Lung (tissue), 12 donors: ENCODE measurements around the gene RBM5. TPM values are rescaled to one million over a fixed set of nuclear protein-coding genes. Genes with fewer than 3 reads are reported as not detected.

ENCODE experiments used
- ATAC-seq: fragments of 200-7000 bp; cut with Tn5 transposase; one replicate; pipeline ENCODE4 v1.9.1; 2020; ENCODE audit warnings: moderate number of reproducible peaks; ENCODE audit not compliant: insufficient read depth, low FRiP score
- DNase-seq, 3 donors: peaks; one replicate each; pipeline ENCODE4 v3.0.0-alpha.2; 2013 to 2017
- H3K27ac ChIP-seq, 2 donors: one replicate each; pipeline ENCODE4 v1.5.1; 2013; ENCODE audit warnings: mild to moderate bottlenecking in 2 of 2, moderate library complexity in 2 of 2, control low read depth in 1 of 2, inconsistent platforms in 1 of 2, low read depth in 1 of 2, low read length in 1 of 2
- H3K27me3 ChIP-seq, 3 donors: one replicate each; pipeline ENCODE4 v1.5.1; 2013; ENCODE audit warnings: low read length in 2 of 3; ENCODE audit not compliant: control insufficient read depth in 3 of 3, insufficient read depth in 3 of 3
- H3K36me3 ChIP-seq, 4 donors: one replicate each; pipeline ENCODE4 v1.5.1; 2013; ENCODE audit warnings: low read length in 4 of 4, mild to moderate bottlenecking in 1 of 4, moderate library complexity in 1 of 4; ENCODE audit not compliant: control insufficient read depth in 4 of 4, insufficient read depth in 4 of 4
- H3K4me1 ChIP-seq, 5 donors: one replicate each; pipeline ENCODE4 v1.5.1; 2013; ENCODE audit warnings: low read length in 5 of 5, mild to moderate bottlenecking in 2 of 5, moderate library complexity in 1 of 5; ENCODE audit not compliant: control insufficient read depth in 5 of 5, insufficient read depth in 5 of 5
- H3K4me3 ChIP-seq: one replicate; pipeline ENCODE4 v1.5.1; 2013; ENCODE audit warnings: mild to moderate bottlenecking, control low read depth, moderate library complexity
- H3K9ac ChIP-seq, 2 donors: one replicate each; pipeline ENCODE4 v1.5.1; 2013; ENCODE audit warnings: low read length in 2 of 2, control low read depth in 1 of 2; ENCODE audit not compliant: insufficient read depth in 1 of 2
- H3K9me3 ChIP-seq, 4 donors: one replicate each; pipeline ENCODE4 v1.5.1; 2013; ENCODE audit warnings: low read length in 3 of 4, mild to moderate bottlenecking in 1 of 4, moderate library complexity in 1 of 4; ENCODE audit not compliant: control insufficient read depth in 4 of 4, insufficient read depth in 3 of 4
- WGBS, 2 donors: extraction: QIAGEN DNeasy Blood & Tissue Kit; methylation state at CpG; one replicate each; pipeline ENCODE4 v1.1.7; 2013; 5-methylcytosine and 5-hydroxymethylcytosine counted together
- polyA plus RNA-seq, 2 donors: library from polyadenylated mRNA; stranded (reverse); fragments of 200-250 nt; gene quantifications; one replicate each; pipeline ENCODE4 v1.2.1, GENCODE V29; 2013
- total RNA-seq, 2 donors: library from RNA; depleted of rRNA in 1 of 2; stranded (reverse); fragments of >200 nt in 1 of 2; gene quantifications; one replicate each; pipeline ENCODE4 v1.2.1, GENCODE V29; 2014 to 2021
- TF ChIP-seq, protein P1 (sequence below): IDR thresholded peaks from 2 replicates; pipeline ENCODE4 v1.5.1; 2012; ENCODE audit warnings: mild to moderate bottlenecking; ENCODE audit errors: control extremely low read depth, extremely low read depth
- donor health status: control.
- donor health status: control.
- donor health status: Bipolar disorder and iron deficiency.
- donor health status: healthy.
- donor health status: DM: yes; HTN: yes; CAD: no.

RBM5 gene
- total and polyA plus RNA-seq, 4 donors: 71.4 to 380 (median 94.6) TPM

DNA sequence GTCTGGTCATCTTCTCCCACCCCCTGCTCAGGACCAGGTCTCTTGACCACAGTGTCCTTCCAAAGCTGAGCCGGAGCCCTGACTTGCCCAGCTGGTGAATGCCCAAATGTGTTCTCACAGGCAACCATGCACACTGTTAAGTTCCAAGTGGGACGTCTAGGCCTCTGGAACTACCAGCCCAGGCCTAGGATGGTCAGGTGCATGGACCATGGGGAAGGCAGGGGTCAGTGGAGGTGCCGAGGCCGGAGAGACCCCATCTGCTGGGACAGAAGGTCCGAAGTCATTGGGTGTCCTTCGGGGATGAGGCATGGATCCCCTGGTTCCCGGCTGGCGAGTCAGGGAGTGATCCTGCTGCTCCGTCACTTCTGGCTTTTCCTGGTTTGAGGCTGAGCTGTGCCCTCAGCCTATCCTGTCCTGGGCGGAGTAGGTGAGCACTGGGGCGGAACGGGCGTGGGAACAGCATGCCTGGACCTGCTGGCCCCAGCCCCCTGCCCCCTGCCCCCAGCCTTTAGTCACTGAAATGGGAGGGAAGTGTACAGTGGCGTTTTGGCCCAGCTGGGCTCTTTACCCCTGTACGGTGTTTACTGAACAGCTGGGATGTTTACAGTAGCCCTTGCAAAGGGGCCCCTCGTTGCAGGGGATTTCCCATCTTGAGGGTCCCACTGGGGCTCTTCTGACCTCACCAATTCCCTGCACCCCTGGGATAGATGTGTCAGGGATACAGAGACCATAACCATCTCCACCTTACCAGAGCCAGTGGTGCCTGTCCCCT lies 78.5 kb downstream of the RBM5 start:
- ATAC-seq (no peak), DNase-seq (peak; percentile 47 to 61 (median 48))
- no peaks in the 10 kb centered on the region for H3K27me3 ChIP-seq
- 64 to 71% methylated on average over 16 of the region's 16 CpGs for WGBS, 2 donors
- TF ChIP-seq, protein P1, sequence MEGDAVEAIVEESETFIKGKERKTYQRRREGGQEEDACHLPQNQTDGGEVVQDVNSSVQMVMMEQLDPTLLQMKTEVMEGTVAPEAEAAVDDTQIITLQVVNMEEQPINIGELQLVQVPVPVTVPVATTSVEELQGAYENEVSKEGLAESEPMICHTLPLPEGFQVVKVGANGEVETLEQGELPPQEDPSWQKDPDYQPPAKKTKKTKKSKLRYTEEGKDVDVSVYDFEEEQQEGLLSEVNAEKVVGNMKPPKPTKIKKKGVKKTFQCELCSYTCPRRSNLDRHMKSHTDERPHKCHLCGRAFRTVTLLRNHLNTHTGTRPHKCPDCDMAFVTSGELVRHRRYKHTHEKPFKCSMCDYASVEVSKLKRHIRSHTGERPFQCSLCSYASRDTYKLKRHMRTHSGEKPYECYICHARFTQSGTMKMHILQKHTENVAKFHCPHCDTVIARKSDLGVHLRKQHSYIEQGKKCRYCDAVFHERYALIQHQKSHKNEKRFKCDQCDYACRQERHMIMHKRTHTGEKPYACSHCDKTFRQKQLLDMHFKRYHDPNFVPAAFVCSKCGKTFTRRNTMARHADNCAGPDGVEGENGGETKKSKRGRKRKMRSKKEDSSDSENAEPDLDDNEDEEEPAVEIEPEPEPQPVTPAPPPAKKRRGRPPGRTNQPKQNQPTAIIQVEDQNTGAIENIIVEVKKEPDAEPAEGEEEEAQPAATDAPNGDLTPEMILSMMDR: no peak
- H3K4me1 ChIP-seq: peaks cover 7 to 83% (median 60%) of the 10 kb centered on the region in 5 donors
- peak overlapping the region; percentile 26 to 85 for H3K27ac ChIP-seq
- H3K9me3 ChIP-seq: no peaks in the 10 kb centered on the region
- no peak overlapping the region for H3K9ac ChIP-seq
- H3K4me3 ChIP-seq: no peak overlapping the region
- H3K36me3 ChIP-seq: no peaks in the 10 kb centered on the region

DNA sequence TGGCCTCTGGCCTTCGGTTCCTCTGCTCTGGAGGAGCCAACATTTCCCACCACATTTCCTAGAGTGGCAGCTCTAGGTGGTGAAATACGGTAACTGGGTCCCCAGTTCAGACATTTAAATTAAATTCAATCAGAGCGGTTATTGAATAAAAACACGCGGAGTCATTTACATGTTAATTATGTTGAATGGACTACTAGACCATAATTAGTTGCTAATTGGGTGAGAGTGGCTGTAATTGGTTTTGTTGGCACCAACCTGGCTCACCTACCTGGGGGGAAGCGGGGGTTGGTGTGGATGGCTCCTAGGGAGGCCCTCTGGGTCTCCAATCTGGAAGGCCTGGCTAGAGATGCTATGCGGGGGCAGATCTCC lies 79.1 kb downstream of the RBM5 start:
- Histone ChIP-seq H3K36me3 (no peaks in the 10 kb centered on the region), H3K9me3 (no peaks in the 10 kb centered on the region), H3K27me3 (no peaks in the 10 kb centered on the region), H3K4me3 (no peak overlapping the region), H3K27ac (peak overlapping the region; percentile 26 to 84), H3K9ac (no peak overlapping the region), H3K4me1 (peaks cover 7 to 78% (median 59%) of the 10 kb centered on the region in 5 donors)
- 85 to 89% methylated on average over 7 of the region's 7 CpGs for WGBS, 2 donors
- DNase-seq (no peak), ATAC-seq (no peak)
- TF ChIP-seq, protein P1: no peak

DNA sequence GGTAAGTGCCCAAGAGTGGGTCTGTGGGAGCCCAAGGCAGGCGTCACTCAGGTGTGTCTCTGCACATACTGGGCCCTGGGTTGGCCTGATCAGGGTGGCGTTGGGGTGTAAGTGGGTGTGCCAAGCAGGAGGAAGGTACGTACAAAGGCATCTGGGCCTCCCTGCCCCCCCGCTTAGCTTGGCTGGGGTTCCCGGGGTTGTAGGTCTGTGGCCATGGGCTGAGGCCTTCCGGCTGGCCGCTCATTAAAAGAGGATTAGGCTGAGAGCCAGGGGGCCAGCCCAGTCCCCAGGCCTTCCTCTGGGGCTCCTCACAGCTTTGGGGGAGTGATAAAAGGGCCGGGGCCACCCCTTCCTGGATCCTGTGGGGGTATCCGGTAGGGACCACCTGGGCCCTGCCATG lies 79.7 kb downstream of the RBM5 start:
- ATAC-seq: no peak
- H3K27ac ChIP-seq: peak overlapping the region in 1 of 2 donors; percentile 84
- TF ChIP-seq, protein P1: no peak

More for the DNA sequence above, 79.7 kb downstream of the RBM5 start:
- peak overlapping the region in 1 of 2 donors; percentile 20 for H3K9ac ChIP-seq
- WGBS, 2 donors: 54 to 79% methylated on average over 9 of the region's 9 CpGs
- DNase-seq: peak in 2 of 3 donors; percentile 45 to 57
- H3K4me1 ChIP-seq: peaks cover 7 to 72% (median 53%) of the 10 kb centered on the region in 5 donors
- H3K27me3 ChIP-seq: no peaks in the 10 kb centered on the region
- no peaks in the 10 kb centered on the region for H3K9me3 ChIP-seq
- H3K36me3 ChIP-seq: no peaks in the 10 kb centered on the region
- H3K4me3 ChIP-seq: no peak overlapping the region

Other genes with a start within 250 kb of the RBM5 start
- gene TRAIP, start 232.4 kb upstream of the RBM5 start, total RNA-seq: 1 to 10 TPM; 2.7 to 3.2 TPM
- gene TRAIP, start 232.4 kb upstream of the RBM5 start, polyA plus RNA-seq: 1 to 10 TPM; 1.8 to 2.1 TPM
- under 1 TPM in 1 of 2 donors, not detected in 1; 0.34 TPM for gene CAMKV, start 219.0 kb upstream of the RBM5 start, total RNA-seq
- gene CAMKV, start 219.0 kb upstream of the RBM5 start, polyA plus RNA-seq: not detected
- gene MST1R, start 185.0 kb upstream of the RBM5 start, total RNA-seq: 10 to 100 TPM in 1 of 2 donors, 1 to 10 TPM in 1; 5.6 to 54.8 TPM
- gene MST1R, start 185.0 kb upstream of the RBM5 start, polyA plus RNA-seq: 10 to 100 TPM; 18.6 to 38.8 TPM
- 10 to 100 TPM in 1 of 2 donors, 1 to 10 TPM in 1; 7.0 to 12.3 TPM for gene MON1A, start 159.1 kb upstream of the RBM5 start, total RNA-seq
- gene MON1A, start 159.1 kb upstream of the RBM5 start, polyA plus RNA-seq: 10 to 100 TPM in 1 of 2 donors, 1 to 10 TPM in 1; 8.5 to 10.3 TPM
- gene RBM6, start 148.8 kb upstream of the RBM5 start, total RNA-seq: 100 to 1,000 TPM in 1 of 2 donors, 10 to 100 TPM in 1; 70.4 to 126 TPM
- gene RBM6, start 148.8 kb upstream of the RBM5 start, polyA plus RNA-seq: 10 to 100 TPM; 42.1 to 88.9 TPM
- gene SEMA3F, start 66.4 kb downstream of the RBM5 start, total RNA-seq: 10 to 100 TPM; 27.8 to 54.3 TPM
- gene SEMA3F, start 66.4 kb downstream of the RBM5 start, polyA plus RNA-seq: 10 to 100 TPM; 41.6 to 53.1 TPM
- not detected for gene GNAT1, start 102.7 kb downstream of the RBM5 start, total RNA-seq
- gene GNAT1, start 102.7 kb downstream of the RBM5 start, polyA plus RNA-seq: under 1 TPM; 0.05 to 0.16 TPM
- 1 to 10 TPM in 1 of 2 donors, under 1 TPM in 1; 0.43 to 4.3 TPM for gene SLC38A3, start 116.4 kb downstream of the RBM5 start, total RNA-seq
- gene SLC38A3, start 116.4 kb downstream of the RBM5 start, polyA plus RNA-seq: under 1 TPM; 0.08 to 0.24 TPM
- 100 to 1,000 TPM; 224 to 332 TPM for gene GNAI2, start 147.3 kb downstream of the RBM5 start, total RNA-seq
- 100 to 1,000 TPM; 217 to 364 TPM for gene GNAI2, start 147.3 kb downstream of the RBM5 start, polyA plus RNA-seq
- gene SEMA3B, start 180.2 kb downstream of the RBM5 start, total RNA-seq: 10 to 100 TPM; 47.9 to 95.7 TPM
- 10 to 100 TPM; 39.6 to 75.6 TPM for gene SEMA3B, start 180.2 kb downstream of the RBM5 start, polyA plus RNA-seq
- under 1 TPM in 1 of 2 donors, not detected in 1; 0.12 TPM for gene LSMEM2, start 190.2 kb downstream of the RBM5 start, total RNA-seq
- gene LSMEM2, start 190.2 kb downstream of the RBM5 start, polyA plus RNA-seq: under 1 TPM; 0.10 to 0.49 TPM
- gene IFRD2, start 203.5 kb downstream of the RBM5 start, total RNA-seq: 10 to 100 TPM; 14.7 to 98.8 TPM
- gene IFRD2, start 203.5 kb downstream of the RBM5 start, polyA plus RNA-seq: 100 to 1,000 TPM in 1 of 2 donors, 10 to 100 TPM in 1; 91.4 to 107 TPM
- 1 to 10 TPM; 1.4 to 4.0 TPM for gene HYAL3, start 210.5 kb downstream of the RBM5 start, total RNA-seq
- 1 to 10 TPM; 2.5 to 4.9 TPM for gene HYAL3, start 210.5 kb downstream of the RBM5 start, polyA plus RNA-seq
- 10 to 100 TPM in 1 of 2 donors, 1 to 10 TPM in 1; 4.8 to 16.6 TPM for gene NAA80, start 210.5 kb downstream of the RBM5 start, total RNA-seq
- gene NAA80, start 210.5 kb downstream of the RBM5 start, polyA plus RNA-seq: 10 to 100 TPM in 1 of 2 donors, 1 to 10 TPM in 1; 9.5 to 14.7 TPM
- 10 to 100 TPM in 1 of 2 donors, 1 to 10 TPM in 1; 1.6 to 51.2 TPM for gene HYAL1, start 214.7 kb downstream of the RBM5 start, total RNA-seq
- gene HYAL1, start 214.7 kb downstream of the RBM5 start, polyA plus RNA-seq: 10 to 100 TPM; 24.6 to 27.8 TPM
- 100 to 1,000 TPM in 1 of 2 donors, 10 to 100 TPM in 1; 94.3 to 218 TPM for gene HYAL2, start 233.8 kb downstream of the RBM5 start, total RNA-seq
- 100 to 1,000 TPM; 193 to 208 TPM for gene HYAL2, start 233.8 kb downstream of the RBM5 start, polyA plus RNA-seq
- gene TUSC2, start 239.3 kb downstream of the RBM5 start, total RNA-seq: 10 to 100 TPM; 11.1 to 33.4 TPM
- 10 to 100 TPM; 27.6 to 54.5 TPM for gene TUSC2, start 239.3 kb downstream of the RBM5 start, polyA plus RNA-seq